GM19438 (cell line): Measurements from ENCODE around the gene SLC7A14.

ENCODE experiments used
- ATAC-seq: cut with Tn5 transposase; IDR thresholded peaks from one replicate; pipeline ENCODE4 v1.9.1; 2021; ENCODE audit warnings: low read depth; ENCODE audit not compliant: unreplicated experiment

Gene SLC7A14

GRCh38 chr3:170551252-170551651 is 34.6 kb downstream of the SLC7A14 start:
- ATAC-seq = no peak

DNA sequence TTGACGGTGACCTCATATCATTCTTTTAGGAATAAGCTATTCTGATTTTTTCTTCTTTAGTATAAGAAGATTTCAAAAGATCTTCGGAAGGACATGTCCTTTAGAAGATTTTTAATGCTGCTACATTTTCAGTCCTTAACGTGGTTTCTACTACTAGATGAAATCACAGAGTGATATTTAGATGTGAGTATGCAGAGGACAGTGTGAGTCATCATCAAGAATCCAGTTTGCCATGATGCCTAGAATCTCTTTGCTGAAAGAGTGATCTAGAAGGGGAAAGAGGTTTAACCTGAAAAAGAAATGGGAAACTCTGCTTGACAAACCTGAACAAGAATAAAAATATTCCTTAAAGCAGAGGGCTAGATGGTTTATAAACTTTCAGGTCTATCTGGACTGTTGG is 43.2 kb downstream of the SLC7A14 start:
- ATAC-seq = no peak

GRCh38 chr3:170539897-170540296 is 46.0 kb downstream of the SLC7A14 start:
- ATAC-seq = no peak

DNA sequence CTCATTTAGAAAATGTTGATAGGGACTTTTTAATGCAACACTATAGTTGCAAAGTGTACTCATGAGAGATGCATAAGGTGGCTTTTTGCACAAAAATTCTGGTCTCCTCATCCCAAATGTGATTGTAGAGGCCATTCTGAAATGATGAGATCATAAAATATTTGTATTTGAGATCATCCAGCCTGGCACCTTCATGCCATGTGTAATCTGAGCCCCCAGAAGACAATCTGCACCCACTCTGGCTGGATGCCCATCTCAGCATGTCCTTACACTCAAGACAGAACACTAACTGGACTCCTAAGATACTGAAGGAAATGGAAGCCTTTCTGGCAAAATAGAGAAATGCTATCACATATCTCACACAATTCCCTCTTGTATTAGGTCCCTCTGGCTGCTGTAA is 49.2 kb downstream of the SLC7A14 start:
- no peak for ATAC-seq

DNA sequence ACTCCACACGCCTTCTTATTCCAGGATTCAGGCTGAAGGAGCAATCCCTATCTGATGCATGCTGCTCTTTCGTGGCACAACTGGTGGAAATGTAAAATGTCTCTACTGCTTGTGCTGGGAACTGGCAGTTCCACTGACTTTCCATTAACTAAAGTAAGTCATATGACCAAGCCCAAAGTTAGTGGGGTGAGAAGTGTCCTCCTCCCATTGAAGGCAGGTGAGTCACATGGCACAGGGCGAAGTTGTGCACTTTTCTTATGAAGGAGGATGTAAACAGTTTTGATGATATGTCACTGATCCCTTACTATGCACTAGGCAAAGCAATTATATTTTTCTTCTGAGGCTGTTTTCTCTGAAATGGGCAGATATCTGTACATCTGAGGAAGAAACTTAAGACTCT is 51.6 kb downstream of the SLC7A14 start:
- no peak for ATAC-seq

DNA sequence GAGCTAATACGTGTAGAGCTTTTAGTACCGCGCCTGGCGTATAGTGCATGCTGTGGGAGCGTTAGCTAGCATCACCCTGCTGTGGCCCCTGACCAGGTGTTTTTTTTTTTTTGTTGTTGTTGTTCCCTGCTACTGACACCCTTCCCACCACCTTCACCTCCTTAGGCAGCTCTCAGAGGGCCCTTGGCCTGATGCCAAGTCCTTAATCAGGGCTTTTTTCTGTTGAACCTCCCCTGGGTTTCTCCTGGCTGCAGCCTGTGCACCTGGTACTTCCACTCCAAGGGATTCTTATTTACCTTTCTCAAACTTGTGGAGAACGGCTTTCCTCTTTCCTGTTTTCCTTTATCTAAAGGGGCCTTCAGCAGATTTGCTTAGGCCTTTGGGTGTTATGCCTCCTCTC is 53.3 kb downstream of the SLC7A14 start:
- no peak for ATAC-seq

GRCh38 chr3:170531657-170532335 is 54.1 kb downstream of the SLC7A14 start:
- ATAC-seq = no peak

GRCh38 chr3:170531054-170531453 is 54.8 kb downstream of the SLC7A14 start:
- no peak for ATAC-seq

GRCh38 chr3:170529912-170530311 is 56.0 kb downstream of the SLC7A14 start:
- no peak for ATAC-seq

DNA sequence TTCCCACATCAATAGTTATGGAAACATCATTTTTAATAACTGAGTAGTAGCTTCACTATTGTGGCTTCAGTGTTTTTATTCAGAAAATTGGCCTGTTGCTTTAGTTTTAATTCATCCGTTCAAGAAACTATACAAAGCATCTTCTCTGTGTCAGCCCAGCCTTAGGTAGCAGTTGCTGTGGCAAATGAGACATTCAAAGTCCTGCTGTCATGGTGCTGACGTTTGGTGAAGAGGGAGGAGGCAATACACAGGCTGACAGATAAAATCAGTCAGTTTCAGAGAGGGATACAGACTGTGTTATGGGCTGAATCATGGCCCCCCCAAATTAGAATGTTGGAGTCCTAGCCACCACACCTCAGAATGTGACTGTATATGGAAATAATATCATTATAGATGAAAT is 56.5 kb downstream of the SLC7A14 start:
- ATAC-seq = no peak

DNA sequence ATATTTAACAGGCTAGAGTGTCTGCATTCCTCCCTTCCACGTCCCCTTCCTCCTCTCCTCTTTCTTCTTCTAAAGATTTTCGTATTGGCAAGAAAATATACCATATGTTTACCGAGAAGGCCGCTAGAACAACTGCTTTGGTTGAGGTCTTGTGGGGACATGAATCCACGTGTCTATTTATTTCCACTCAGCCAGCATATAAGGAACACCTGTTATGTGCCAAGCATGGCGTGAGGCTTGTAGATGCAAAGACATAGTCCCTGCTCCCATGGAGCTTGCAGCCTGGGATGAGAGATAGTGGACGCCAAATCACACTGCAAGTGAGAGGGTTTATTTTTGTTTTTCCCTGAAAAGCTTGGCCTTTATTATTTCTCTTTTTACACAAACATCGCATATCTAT is 57.1 kb downstream of the SLC7A14 start:
- ATAC-seq = no peak

DNA sequence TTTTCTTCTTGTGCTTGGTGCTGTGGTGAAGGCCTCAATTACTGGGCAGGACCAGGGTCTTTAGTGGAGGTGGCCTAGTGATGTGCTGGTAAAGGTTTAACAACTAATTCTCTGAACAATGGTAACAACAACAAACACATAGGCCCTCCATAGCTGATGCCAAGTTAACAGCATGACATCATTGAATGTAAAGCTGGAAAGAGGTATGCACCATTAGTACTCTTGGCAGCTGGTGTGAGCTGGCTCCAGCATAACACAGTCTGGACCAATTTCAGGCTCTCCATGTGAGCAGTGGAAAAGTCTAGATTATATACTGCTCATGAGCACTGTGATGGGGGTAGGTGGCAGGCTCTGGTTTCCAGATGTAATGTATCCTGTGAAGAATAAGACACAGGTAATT is 61.8 kb downstream of the SLC7A14 start:
- ATAC-seq = no peak

DNA sequence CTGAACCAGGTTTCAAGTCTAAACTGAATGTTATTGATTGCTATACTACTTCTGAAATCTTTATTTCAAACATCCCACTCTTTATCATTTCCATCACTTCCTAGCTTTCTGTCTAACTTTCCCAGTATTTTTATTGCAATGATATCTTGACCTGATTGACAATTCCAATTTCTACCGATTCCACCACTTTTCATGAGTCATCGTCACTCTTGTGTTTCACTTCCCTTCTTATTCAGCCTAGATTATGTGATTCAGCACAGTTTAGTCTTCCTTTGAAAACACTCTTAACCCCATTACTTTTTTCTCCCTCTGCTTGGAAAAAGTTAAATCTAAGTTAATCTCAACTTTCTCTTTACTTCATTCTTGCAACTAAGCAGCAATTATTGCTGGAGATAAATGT is 62.6 kb downstream of the SLC7A14 start:
- ATAC-seq = no peak

- no peak for ATAC-seq
Measured at GRCh38 chr3:170522201-170522600, 63.7 kb downstream of the SLC7A14 start.

GRCh38 chr3:170520996-170521395 is 64.9 kb downstream of the SLC7A14 start:
- ATAC-seq = no peak

DNA sequence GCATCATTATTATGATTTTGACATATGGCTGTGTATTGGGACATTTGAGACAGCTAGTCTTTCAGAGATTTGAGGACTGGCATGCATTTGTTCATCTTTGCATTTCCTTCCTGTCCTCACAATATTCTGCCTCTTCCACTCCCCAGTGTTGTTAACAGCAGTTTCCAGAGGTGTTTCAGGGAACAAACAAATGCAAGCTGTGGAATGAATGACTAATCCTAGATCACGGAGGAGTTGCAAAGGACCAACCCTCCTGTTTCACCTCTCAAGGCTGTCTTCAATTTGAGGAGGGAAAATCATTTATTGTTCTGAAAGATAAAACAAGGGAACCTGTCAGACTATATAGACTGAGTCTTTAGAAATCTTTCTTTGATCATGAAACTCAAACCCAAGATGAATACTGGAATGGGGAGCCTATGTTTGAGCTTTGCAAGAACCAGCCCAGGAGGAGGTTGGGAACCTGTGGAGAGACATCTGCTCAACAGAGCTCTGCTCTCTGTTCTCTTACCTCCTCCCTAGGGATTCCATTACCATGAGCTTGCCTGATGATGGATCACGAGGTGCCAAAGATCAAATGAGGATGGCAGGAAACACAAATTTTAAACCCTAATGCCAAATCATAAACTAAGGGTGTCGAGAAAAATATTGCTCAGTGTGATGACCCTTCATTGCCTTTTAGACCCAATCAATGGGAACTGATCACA is 68.5 kb downstream of the SLC7A14 start:
- ATAC-seq = no peak

GRCh38 chr3:170513642-170514041 is 72.2 kb downstream of the SLC7A14 start:
- ATAC-seq = no peak

DNA sequence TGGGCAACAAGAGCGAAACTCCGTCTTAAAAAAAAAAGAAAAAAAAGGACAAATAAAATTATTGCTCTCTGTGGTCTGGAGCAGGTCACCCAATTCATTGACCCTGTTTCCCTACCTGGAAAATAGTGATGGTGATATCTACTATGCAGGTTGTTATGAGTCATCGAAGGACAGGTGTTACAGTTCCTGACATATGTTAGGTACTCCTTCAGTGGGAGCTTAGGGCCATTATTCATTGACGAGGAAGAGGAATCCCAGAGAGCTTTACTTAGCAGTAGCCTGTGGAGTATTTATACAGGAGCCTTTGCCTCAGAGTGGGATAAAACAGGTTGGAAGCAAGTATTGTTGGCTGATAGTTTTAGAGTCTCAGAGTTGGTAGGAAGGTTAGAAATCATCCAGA is 74.5 kb downstream of the SLC7A14 start:
- no peak for ATAC-seq

DNA sequence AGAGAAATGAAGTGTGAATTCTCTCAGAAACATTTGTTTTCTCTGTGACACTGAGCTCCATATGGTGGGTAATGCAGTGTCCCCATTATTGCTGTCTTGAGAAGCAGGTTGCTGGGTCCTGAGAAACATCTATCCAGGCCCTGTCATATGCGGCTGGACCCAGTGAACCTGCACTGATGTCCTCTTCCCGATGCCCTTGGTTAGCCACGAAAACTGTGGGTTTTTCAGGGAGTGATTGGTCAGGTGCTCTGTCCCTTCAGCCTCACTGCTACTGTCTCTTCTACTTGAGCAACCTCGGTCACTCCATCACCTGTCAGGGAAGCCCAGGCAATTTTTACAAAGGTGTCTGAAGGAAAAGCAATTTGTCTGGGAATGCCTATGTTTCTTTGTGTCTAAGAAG is 77.0 kb downstream of the SLC7A14 start:
- ATAC-seq = no peak

GRCh38 chr3:170508291-170508690 is 77.6 kb downstream of the SLC7A14 start:
- no peak for ATAC-seq

DNA sequence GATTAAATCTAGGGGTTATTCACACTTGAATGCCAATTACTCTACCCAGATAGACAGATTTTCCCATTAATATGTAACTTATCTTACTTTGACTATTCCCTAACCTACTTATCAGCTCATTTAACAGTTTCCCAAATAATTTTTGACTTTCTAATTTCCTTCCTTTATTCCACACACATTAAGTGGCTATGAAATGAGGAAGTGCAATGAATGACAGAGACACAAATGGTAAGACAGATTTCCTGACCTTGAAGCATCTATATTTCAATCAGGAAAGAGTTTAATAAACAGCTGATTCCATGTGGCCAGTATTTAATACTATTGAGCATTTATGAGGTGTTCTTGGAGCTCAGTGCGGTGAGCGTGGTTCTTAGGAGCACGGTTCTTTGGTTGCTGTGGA is 78.8 kb downstream of the SLC7A14 start:
- no peak for ATAC-seq

GRCh38 chr3:170506556-170506955 is 79.3 kb downstream of the SLC7A14 start:
- ATAC-seq = no peak
